A172 (cell line): Measurements from ENCODE around the gene DEPP1. TPM values are rescaled to one million over a fixed set of nuclear protein-coding genes. Genes with fewer than 3 reads are reported as not detected.
A peak's percentile ranks its signal among the peaks of the same experiment; 100 is the strongest.

ENCODE experiments used
- DNase-seq: peaks from one replicate; pipeline ENCODE4 v3.0.0-alpha.2; 2015; ENCODE audit warnings: low spot score
- total RNA-seq: library from RNA; depleted of rRNA; stranded (reverse); fragments of >200 nt; shearing (Covaris generic); gene quantifications from 2 replicates; pipeline ENCODE4 v1.2.3, GENCODE V29; 2014

DEPP1 gene
- total RNA-seq, 1 experiment from 2014 or later: 2.2 TPM

DNA sequence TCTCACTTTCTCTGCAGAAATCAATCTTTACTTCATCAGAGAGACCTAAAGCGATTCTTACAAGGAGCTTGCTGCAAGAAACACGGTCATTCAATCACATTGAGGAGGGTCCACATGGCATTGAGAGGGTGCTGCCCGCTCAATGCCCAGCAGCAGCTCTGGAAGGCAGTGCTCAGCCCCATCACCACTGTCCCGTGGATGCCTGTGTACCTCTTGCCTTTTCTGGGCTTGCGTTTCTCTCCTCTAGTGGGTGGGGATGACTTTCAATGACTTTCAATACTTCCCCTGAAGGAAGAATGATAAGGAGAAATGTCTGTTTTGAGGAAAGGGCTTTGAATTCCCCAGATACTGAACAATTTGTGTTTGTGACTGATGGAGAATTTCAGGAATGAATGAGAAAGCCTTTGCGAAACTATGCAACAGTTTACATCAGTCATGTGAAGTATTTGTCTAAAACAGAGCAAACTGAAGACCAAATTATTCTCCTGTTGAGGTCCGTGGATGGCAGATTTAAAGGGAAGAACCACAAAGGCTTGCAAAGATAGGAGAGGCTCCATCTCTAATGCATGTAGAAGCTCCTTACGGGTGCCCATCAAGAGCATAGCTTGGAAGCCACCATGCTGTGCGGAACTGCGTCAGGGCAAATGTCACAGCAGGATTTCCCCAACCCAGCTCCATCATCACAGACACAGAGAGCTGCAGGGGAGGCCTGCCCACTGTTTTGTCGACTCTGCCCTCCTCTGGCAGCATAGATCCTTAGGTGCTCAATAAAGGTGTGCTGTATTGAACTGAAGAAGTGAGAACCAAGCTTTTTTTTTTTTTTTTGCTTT, 15.5 kb upstream of the DEPP1 start:
- no peak for DNase-seq

DNA sequence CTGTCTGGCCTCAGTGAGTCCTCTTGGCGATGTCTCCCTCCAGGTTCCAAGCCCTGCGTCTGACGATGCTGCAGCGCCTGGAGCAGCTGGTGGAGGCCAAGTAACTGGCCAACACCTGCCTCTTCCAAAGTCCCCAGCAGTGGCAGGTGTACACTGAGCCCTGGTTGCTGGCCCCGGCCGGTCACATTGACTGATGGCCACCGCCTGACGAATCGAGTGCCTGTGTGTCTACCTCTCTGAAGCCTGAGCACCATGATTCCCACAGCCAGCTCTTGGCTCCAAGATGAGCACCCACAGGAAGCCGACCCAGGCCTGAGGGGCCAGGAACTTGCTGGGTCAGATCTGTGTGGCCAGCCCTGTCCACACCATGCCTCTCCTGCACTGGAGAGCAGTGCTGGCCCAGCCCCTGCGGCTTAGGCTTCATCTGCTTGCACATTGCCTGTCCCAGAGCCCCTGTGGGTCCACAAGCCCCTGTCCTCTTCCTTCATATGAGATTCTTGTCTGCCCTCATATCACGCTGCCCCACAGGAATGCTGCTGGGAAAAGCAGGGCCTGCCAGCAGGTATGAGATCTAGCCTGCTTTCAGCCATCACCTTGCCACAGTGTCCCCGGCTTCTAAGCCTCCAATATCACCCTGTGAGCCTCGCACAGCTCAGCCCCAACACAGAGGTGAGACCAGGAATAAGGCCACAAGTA, 14.8 kb upstream of the DEPP1 start:
- no peak for DNase-seq

DNA sequence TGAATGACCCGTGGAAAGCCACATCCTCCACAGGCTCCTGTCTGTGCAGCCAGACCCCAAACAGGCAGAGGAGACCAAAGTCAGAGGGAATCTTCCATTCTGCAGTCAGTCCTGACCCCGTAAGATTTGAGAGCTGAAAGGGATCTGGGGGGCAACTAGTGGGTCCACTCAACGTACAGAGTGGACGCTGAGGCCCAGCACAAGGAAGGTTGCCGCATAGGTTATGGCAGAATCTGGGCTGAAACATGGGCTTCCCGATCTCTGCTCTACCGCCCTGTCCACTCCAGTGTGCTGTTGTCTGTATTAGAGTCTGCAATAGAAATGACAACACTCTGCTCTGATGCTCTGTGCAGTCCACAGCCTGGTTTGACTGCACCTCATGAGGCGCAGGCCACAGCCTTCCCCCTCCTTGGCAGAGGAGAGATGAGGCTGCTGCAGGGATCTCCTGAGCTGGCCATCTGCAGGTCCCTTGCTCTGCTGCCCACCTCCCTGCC, 14.2 kb upstream of the DEPP1 start:
- no peak for DNase-seq

DNA sequence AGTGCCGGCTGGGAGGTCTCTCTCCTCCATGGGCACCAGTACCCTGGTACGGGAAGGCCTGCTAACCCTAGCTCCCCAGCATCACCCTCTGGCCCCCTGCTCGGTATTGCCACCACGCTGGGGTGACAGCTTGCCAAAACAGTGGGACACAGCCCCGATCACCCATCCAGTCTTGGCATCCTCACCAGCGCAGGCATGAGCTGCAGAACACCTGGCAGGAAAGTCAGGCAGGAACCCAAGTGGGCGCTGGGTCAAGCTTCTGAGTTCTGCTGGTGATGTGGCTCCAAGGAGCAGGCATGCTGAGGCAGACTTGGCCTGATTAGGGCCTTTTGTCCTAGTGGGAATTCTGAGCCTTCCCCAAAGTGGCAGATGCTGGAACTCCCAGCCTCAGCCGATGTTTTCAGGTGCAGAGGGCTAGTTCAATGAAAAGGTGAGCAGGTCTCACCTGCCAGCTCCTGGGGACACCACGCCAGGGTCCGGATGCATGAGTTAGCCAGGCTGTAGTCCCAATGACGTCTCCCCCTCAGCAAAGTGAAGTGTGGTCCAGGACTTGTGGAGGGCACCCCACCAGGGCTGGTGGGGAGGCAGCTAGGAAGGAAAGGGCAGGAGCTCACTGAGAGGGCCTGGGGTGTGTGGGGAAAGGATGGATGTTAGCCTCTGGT, 13.6 kb upstream of the DEPP1 start:
- DNase-seq: no peak

DNA sequence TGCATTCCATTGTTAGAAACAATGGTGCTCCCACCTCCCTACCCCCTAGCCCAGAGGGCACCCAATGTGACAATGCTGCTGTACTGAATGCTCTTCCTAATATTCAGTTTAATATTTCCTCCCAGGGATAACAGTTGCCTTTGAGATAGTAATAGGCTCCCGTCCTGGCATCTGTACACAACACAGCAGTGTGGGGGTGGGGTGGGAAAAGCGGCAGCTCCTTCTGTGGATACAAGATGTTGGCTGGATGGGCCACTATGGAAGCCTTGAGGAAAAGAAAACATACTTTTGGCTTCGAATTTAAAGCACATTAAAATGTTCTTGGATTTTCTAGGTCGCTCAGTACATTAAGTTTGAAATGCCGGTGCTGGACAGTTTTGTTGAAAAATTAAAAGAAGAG, 13.0 kb upstream of the DEPP1 start:
- DNase-seq: no peak

DNA sequence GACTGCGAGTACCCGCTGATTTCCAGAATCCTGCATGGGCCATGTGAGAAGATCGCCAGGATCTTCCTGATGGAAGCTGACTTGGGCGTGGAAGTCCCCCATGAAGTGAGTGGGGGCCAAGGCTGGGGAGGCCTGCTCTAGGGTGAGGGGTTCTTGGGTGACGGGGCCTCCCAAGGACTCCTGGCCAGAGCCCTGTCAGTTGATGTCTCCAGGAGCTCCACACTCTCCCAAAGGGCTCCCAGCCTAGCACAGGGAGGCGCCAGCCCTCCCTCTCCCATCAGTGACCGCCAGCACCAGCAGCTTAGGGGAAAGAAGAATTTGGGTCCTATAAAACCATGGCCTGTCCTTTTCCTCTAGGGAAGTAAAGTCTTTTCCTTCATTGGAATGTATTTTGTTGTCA, 12.4 kb upstream of the DEPP1 start:
- DNase-seq: no peak

DNA sequence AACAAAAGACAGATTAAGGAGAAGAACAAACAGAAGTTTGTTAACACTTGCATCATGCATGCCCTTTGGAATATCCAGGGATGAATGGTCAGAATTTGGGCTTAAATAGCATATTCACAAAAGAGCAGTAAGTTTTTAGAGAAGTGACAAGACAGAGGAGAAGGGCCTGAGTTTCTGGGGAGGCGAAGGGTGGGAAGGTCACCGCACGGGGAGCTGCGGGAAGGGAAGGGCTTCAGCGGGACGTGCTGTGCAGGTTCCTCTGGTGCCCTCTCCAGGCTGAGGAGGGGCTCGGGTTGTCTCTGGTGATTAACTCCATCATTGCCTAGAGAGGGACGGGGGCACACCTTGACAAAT, 11.7 kb upstream of the DEPP1 start:
- no peak for DNase-seq

DNA sequence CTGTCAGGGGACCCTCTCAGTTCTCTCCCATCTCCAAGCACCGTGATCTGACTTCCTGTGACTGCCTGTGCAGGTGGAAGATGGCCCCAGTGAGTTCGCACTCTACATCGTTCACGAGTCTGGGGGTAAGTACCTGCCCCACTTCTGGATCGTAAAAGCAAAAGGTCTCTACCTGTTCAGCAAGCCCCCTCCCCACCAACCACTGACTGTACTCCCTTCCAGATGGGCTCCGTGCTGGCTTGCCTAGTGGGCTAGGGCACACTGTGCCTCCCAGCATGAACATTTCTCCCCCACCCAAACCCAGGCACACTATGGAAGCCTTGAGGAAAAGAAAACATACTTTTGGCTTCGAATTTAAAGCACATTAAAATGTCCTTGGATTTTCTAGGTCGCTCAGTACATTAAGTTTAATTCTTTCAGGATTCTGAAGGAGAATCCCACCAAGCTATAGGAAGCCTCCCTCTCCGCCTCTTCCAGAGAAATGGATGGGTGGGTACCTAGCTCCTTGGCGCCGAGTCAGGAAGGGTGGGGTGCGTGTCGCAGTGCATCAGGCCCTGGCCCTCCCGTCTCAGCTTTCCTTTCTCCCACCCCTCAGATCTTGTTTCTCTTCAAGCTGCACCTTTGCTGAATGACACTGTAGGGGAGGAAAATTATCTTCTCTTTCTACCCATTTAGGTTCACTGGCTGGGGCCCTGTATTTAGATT, 11.1 kb upstream of the DEPP1 start:
- no peak for DNase-seq

DNA sequence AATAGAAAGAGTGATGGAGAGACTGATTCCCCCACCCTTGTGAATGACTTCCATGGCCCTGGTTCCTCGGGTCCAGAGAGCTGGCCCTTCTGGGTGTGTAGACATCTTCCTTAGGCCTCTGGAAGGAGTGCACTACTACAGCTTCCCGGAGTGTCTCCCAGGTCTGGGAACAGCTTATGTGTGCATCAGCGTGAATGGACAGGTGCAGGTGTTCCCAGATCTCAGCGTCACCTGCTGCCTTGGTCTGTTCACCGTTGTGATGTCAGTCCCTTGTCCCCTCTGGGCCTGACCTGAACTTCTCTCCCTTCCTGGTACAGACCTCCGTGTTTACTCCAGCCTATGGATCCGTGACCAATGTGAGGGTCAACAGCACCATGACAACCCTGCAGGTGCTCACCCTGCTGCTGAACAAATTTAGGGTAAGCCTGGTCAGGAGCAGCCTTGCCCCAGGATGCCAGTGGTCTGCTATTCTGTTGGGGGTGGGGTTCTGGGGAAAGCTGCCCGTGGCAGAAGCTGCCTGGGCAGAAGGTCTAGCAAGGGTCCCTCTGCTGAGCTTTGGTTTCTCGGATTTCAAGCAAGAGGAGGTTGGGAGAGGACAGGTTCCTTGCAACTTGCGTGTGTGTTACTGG, 10.5 kb upstream of the DEPP1 start:
- DNase-seq: no peak

DNA sequence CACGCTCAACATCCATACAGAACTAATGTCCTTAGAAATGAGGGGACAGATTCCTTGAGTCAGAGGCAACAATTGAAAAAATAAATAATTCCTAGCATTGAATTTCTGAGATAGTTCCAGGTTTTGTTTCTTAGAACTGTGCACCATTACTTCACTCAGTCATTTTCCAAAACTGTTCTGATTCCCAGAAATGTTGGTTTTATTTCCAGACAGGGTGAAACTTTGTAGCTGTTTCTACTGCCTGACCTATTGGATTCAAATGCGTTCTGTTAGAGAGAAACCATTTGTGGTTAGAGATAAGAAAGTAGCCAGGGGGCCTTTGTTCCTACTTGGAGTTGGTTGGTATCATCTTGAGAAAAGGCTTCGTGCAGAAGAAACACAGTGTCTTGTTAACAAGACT, 8.1 kb upstream of the DEPP1 start:
- no peak for DNase-seq

DNA sequence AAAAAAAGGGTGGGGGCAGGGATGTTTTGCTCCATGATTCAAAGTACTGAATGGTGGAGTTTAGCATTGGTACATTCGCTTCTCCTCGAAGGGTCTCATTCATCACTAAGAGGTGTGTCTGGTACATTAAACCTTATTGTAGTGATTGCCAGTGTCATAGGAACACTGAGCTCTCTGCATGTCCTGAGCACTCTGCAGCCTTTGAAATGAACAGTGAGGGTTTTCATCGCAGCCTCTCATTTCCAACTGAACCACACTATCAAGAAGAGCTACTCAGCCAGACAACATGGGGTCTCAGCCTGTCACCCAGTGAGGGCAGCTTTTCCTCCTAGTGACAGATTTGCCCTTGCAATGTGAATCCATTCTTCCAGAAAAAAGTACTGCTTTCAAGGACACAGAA, 7.6 kb upstream of the DEPP1 start:
- DNase-seq: no peak

DNA sequence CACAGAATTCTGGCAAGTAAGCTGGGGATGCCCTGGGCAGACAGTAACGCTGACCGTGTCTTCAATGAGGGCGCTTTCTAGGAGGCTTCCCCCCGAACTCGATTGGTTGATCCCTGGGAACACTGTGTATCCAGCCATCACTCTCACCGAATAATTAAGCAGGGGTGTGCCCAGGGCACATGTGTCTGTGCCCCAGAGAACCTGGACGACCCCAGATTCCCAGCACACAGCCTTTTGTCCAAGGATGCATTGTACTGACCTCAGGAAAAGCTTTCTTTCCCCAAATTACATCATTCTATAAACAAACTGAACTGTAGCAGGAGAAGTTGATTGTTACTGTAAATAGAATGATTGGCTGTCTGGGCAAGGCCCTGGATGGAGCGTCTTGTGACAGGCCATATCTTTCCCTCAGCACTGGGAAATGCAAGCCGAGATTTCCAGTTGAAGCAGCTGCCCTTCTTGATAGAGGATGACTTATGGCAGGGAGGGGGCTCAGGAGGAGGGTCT, 6.6 kb upstream of the DEPP1 start:
- no peak for DNase-seq

DNA sequence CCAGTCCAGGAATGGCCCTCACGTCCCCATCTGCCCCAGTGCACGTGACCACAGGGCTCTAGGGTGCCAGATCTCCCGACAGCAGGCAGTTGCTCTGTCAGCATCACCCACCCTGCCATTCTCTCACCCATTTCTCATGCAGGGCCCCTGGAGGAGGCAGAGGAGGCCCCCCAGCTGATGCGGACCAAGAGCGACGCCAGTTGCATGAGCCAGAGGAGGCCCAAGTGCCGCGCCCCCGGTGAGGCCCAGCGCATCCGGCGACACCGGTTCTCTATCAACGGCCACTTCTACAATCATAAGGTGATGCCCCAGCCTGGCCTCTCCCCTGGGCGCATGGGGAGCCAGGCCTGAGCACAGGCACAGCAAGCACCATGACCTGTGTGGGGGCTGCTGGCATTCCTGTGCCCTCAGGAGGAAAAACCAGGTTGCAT, 6.1 kb upstream of the DEPP1 start:
- no peak for DNase-seq

DNA sequence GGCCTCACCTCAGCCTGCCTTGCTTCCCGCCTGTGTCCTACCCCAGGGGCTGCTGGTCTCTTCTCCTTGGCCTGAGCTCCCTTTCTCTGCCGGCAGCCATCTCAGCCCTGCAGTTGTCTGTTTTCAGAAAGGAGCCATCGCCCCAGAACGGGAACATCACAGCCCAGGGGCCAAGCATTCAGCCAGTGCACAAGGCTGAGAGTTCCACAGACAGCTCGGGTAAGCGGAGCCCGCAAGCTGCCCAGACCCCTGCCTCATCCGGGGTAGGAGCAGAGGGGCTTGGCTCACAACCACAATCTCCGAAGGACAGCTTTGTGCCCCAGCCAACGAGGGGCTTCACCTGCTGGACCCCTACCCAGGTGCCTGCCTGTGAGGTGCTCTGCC, 5.3 kb upstream of the DEPP1 start:
- DNase-seq: no peak

DNA sequence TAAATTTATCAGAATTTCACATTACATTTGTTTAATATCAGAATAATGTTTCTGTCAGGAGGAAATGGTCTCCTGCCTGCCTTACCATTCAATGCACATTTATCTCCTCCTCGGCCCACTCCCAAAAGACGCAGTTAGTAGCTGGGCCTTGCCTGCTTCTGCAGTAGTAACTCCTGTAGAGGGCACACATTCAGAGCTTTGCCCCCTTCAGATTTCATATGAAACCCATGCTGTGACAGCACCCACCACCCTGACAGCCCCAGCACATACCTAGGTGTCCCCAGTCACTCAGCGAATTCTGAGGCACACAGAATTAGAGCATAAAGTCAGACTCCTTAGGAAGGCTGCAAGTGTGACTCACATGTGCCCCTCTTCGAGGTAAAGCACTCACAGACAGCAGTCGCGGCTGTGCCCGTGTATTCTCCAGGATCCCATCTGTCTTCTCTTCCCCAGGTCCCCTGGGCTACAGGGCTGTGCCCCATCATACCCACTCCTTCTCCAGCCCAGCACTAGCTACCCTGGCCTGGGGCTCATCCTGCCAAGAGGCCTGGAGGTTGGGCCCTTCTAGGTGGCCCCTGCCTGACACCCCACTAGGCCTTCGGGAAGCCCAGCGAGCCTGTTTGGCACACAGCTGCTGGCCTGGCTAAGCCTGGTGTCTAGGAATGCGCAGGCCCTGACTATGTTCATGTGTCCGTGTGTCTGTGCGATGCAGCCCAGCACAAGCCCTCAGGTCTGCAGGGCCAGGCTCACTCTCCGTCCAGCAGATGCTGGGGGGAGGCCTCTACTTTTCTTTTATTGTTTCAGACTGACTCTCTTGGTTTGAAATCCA, 4.7 kb upstream of the DEPP1 start:
- DNase-seq: no peak

DNA sequence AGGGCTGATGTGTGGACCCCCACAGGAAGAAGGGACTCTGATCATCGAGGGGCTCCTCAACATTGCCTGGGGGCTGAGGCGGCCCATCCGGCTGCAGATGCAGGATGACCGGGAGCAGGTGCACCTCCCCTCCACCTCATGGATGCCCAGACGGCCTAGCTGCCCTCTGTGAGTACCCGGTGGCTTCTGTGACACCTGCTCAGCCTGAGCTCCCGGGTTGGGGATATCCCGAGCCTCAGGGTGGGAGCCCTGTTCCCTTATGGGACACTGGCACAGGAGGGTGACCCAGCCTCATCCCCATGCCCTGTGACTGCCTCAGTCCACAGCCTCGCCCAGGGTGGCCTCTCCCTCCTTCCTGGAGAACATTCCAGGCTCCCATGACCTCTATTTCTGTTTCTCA, 3.9 kb upstream of the DEPP1 start:
- DNase-seq: no peak

DNA sequence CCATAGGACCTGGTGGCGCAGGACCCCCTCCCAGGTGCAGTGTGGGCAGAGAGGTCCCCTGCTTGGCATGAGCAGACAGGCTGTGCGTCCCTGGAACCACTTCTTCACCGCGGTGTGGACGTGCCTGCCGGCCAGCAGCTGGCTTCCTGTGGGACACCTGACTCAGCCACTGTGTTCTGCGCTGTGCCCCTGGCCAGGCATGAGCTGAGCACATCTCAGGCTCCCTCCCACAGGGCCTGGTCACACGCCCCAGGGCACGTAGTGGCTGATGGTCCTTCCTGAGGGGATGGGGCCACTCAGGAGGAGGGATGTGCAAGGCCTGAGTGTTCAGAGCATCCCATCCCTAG, 3.5 kb upstream of the DEPP1 start:
- DNase-seq: peak; percentile 69

DNA sequence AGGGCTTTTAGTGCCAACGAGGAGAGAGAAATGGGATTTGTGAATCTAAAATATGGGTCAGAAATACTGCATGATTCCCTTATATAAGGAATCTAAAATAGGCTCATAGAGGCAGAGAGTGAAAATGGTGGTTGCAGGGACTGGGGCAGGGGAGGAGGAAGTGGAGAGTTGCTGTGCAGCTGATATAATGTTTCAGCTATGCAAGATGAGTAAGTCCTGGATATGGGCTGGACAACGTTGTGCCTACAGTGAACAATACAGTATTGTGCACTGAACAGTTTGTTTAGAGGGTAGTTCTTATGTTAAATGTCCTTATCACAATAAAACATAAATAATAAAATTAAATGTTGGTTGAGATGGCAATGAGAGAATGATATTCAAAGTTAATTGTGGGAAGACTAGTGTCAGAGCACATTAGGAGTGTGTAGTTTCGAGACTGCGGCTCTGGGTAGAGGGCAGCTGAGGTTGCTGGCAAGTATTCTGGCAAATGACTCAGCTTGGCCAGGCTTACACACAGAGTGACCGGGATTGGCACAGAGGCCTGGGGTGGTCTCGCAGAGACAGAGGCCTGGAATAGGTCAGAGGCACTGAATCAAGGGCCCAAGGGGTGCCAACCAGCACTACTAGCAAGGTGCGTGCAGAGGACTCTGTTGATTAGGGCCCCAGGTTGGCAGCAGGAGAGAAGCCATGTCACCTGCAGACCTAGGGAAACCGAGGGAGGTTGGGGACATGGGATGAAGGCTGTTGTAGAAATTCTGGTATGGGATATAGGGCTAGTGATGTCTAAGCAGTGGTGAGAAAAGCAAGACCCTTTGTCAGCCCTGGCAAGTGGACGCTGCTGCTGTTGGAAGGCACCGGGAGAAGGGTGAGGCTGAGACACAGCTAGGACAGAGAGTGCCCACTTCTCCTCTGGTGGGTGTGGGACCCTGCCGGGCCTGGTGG, 2.8 kb upstream of the DEPP1 start:
- peak; percentile 92 for DNase-seq

DNA sequence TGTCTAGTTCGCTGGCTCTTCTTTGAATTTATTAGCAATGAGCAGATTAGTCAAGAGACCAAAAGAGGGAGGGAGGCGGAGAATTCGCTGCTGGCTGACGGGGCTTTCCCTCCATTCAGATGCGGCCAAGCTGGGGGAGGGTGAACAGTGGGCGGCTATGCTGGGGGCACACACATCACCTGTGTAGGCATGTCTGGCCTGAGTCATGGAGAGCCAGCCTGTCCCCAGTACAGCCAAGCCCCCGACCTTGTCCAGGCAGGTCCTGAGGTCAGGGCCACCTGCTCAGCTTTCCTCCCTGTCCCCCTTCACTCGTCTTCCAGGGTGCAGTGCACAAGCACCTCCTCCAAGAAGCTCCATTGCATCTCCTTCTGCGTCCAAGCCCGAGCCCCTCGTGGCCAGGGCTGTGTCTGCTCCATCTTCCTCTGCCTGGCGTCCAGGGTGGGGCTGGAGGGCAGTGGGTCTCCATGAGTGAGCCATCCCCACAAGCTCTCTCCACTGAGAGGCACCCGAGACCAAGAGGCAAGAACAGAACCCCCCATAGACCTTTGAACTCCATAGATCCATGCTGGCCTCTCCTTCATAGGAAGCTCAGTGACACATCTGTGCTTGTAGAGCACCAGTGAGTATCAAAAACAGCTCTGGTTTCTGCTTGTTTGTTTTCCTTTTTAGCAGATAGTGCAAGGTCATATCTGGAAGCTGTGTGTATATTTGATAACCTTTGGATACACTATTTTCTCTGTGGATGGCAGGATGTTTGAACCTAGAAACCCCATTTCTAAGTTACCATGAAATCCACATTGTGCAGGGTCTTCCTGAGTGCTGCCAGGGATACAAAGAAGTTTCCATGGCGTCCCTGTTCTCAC, 1.9 kb upstream of the DEPP1 start:
- DNase-seq: no peak
